Activated CD4-positive, alpha-beta T cell treated with anti-CD3 and anti-CD28 coated beads for 4 hours (primary cell): Measurements from ENCODE around the gene PPA2.

Source experiments
- DNase-seq, 2 donors: peaks; one replicate each; pipeline ENCODE4 v3.0.0-alpha.2; 2020

Gene PPA2

DNA sequence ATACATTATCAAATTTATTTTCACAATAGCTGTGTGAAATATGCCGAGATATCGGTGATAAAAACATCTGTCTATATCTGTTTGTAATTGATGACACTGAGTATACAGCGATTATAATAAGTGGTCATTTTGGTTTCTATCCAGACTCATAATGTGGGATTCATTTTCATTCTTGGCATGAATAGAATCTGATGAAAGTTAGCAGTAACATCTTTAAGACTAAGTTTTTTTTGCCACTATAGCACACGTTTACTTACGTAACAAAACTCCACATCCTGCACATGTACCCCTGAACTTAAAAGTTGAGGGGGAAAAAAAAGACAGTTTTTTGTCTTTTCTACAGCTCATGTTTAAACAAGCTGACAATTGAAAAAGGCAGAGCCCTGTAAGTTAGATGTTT, 86.4 kb downstream of the PPA2 start:
- no peak for DNase-seq

DNA sequence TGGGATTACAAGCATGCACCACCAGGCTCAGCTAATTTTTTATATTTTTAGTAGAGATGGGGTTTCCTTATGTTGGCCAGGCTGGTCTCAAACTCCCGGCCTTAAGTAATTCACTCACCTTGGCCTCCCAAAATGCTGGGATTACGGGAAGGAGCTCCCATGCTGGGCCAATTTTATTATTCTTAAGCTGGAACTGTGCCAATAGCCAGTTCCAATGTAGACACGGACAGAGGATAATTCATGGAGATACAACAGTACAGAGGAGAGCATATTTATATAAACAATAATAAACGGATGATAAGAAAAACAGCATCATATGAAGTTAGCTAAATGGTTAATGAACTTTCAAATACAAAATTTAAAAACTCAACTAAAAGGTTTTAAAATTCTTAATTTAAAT, 87.8 kb downstream of the PPA2 start:
- DNase-seq, result no peak

DNA sequence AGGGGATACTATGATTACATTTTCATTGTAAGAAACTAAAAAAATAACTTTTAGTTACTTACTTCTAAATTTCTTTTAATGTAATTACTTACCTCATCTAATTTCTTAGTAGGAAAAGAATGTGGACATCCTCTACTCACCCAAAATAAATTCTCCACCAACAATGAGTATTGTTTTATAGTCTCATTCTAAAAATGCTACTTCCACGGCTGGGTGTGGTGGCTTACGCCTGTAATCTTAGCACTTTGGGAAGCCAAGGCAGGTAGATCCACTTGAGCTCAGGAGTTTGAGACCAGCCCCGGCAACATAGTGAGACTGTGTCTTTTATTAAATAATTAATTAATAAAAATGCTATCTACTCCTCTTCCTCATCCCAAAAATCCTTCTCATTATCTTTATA, 99.8 kb downstream of the PPA2 start:
- DNase-seq, result no peak

DNA sequence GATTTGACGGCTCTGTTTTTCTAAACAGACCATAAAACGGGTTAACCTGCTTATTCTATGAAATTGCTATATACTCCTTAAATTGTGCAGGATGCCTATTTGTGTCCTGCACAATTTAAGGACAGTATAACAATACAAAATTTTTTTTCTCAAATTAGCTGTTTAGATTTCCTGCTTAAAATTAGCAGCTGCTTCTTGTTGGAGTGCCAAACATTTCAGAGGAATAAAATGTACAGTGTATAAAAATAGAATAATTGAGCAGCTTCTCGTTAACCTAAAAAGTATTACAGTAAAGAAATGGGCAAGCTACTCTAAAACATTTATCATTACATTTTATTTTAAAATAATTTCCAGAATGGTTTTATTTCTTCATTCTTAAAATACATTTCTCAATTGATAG, 100.5 kb downstream of the PPA2 start:
- DNase-seq, result no peak

DNA sequence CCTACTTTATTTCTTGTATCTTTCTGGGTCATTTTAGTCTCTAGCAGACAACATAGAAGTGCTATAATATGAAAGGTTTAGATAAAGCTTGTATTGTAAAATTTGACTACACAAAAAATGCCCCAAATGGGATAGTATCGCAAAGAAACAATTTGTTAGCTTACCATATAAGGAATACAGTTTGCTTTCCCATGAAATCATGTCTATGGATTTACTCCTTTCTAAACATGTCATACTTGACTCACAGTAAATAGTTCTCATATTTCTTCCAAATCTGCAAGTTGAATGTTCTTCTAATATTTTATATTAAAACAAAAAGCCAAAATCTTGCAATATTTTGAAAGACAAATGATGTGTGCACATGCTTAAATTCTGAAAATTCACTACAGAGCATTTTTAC, 103.9 kb downstream of the PPA2 start:
- DNase-seq, result no peak

DNA sequence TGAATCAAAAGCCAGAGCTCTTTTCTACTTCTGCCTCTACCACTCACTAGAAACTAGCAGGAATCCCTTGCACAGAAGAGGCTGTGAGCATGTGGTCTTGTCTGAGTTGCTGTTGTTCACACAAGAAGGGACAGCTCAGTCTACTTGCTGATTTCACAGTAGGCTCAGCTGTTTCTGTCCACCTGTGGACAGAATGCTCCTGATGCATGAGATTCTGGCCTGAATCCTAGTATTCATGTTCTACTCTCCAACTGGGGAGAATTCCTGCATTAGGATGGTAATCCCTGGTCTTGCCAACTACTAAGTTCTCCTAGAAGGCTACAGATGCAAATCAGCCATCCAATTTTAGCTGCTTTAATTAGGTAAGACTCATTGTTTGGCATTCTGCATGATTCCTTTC, 112.8 kb downstream of the PPA2 start:
- DNase-seq, result no peak

DNA sequence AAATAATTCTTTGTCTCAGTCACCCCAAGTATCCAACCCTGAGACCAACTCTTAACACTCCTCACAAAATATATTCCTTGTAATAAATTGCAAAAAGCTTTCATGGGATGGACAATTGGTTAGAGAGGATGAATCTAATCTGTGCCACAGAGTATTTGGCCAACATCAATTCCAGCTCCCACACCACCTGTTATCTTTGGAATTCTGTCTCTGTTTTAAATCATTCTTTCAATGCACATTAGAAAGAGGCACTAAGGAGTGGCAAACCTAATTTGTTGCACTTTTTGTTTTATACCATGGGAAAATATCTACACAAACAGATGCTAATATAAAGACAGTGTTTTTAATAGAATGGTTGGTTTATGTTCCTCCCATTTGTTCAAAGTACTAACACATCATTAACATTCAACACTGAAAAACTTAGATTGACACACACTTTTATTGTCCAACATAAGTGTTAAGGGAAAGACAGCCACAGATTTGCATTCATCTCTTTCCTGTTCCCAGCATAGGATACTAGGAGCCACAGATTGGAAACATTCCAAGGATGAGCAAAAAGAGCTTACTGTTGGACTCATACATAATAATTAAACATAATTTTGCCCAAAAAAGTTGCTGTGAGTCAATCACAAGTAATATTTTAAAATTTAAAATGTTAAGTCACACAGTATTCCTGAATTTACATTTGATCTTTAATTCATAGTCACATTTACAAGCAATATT, 116.4 kb downstream of the PPA2 start:
- no peak for DNase-seq

DNA sequence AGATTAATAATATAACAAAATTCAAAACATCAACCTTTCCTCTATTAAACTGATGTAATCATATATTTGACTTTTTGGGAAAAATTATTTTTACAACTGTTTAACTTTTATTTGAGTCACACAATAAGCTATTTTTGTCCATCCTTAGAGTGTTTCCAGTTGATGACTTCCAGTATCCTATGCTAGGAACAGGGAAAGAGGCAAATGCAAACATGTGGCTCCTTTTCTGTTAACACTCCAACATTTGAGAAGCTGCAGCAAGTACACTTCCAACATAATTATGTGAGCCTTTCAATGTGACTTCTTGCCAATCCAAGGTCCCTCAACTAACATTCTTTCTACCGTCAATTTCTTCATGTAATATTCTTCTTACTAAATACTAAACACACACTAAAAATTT, 117.7 kb downstream of the PPA2 start:
- no peak for DNase-seq

DNA sequence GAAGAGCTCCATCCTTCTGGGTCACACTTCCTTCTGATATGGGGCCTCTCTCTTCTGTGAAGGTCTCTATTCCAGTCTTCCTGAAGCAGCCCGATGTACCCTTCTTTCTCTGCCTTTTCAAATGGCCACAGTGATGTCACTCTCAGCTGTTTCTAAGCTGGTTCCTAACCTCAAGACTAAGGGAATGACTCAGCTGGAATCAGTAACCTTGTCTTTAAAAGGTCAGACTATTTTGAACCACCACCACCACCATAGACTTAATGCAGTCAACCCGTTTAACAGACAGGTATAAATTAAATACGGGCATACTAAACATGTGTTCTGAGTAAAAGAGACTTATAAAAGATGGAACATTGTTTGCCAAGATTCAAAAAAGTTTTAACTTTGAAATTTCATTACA, 121.0 kb downstream of the PPA2 start:
- DNase-seq, result no peak

DNA sequence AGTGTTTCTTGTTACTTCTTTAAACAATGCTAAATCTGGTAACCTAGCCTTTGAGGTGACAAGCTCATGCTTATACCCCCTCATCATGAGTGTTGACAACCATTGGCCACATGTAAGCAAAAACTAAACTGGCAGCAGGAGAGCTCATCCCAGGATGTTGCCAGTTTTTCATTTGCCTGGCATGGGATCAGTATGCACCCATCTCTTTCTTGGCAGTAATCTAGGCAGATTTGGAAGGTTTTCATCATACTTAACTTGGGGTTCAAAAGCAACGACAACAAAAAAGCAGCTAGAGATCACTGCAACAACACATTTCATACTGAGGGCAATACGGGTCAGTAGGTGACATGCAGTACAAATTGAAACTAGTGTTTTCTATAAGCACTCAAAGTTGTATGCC, 122.0 kb downstream of the PPA2 start:
- no peak for DNase-seq

DNA sequence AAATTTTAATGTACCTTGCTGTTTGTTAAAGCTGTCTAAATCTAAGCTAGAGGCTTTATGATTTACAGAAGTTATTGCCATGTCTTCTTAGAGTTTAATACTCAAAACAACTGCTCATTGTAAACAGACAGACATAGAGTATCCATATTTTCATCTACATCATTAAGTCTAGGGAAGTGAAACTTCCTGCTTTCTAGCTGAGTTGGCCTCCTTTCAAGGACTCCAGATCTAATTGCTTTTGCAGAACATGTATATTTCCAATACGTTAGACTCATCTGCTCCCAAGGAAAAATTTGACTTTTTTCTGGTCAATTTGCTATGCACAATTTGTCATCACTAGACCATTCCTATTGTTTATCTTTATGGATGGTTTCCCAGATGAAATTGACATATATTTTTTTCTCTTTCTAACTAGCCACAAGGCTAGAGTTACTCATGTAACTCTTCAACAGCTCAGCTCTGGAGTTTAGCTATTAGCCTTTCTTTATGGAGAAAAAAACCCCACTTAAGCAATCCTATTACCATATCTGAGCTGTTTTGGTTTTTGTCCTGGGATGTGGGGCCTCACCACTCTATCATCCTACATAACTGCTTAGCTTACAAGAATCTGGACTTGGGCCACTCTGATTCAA, 122.9 kb downstream of the PPA2 start:
- no peak for DNase-seq

DNA sequence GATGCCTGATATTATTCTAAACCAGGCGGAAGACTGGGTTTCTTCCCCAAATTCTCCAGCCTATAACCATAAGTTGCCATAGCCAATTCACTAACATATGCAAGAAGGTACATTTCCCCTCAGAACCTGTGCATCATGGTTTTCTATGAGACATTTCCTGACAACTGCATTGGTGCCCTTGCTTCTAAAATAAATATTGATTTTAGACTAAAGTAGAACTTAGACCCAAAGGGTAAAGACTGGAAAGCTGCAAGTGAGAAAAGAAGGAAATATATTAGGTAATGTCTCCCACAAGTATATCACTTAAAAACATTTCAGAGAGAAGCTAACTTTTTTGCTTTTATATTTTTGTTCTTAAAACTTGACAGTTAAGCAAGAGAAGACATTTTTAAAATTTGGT, 125.1 kb downstream of the PPA2 start:
- DNase-seq, result no peak

DNA sequence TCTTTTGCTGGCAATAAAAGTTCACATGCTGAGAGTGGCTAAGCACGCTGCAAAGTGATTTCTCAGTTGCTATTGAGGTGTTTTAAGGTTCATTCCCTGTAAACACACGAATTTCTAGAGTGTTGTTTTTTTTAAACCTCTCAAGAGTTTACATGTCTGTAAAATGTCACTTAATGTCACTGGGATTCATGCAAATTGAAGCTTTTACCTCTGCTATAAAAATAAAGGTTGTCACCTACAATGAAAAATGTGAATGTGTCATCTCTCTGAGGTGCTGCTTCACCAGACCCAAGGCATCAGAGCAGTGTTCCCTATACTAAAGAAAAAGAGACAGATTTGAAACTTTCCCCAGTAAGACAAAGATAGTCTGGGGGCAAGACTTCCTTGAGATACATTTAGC, 127.0 kb downstream of the PPA2 start:
- DNase-seq, result no peak

DNA sequence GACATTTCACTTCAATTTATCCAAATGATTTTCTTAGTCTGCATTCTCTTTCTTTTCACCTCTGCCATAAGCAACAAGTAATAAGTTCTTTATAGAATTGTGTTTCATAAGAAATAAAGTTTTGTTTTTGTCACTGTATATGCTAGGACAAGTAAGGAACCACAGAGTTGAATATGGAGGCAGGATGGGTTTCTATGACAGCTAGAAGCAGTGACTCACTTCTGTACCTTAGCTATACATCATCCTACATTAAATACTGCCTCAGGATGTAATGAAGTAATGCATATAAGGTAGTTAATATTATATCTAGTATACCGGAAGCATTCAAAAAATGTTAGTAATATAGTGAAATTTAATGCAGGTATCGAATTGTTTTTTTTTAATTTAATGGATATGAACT, 128.0 kb downstream of the PPA2 start:
- no peak for DNase-seq

DNA sequence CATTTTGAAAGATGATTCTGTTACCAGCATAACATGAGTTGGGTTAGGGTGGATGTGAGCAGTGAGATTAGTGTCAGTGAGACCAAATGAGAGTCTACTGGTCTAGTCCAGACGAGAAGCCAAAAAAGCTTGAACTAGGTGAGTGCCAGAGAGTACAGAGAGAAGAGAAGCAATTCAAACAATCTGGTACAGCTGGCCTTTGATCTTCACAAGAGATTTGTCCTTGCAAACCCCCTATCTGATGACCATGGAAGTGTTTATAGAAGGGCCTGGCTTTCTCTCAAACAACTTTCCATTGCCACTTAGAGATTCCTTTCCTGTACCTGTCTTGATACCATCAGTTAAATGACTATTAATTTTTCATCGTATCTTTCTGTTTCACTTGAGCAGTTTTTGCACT, 128.5 kb downstream of the PPA2 start:
- DNase-seq, result no peak

DNA sequence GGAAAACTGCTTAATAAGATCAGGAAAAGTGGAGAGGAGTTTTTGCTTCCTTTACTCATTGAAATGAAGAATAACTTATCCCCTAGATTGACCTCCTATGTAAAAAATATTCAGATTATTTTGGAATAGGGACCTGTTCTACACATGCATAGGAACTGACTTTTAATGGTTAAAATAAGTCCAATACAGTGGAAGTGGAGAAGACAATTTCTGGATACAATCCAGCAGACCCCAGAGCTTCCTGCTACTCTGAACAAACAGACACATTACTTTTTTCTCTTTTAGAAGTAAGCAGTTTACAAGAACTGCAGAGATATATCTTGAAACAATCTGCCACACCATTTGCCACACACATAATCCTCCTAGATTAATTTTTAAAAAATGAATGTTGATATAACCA, 129.7 kb downstream of the PPA2 start:
- no peak for DNase-seq

DNA sequence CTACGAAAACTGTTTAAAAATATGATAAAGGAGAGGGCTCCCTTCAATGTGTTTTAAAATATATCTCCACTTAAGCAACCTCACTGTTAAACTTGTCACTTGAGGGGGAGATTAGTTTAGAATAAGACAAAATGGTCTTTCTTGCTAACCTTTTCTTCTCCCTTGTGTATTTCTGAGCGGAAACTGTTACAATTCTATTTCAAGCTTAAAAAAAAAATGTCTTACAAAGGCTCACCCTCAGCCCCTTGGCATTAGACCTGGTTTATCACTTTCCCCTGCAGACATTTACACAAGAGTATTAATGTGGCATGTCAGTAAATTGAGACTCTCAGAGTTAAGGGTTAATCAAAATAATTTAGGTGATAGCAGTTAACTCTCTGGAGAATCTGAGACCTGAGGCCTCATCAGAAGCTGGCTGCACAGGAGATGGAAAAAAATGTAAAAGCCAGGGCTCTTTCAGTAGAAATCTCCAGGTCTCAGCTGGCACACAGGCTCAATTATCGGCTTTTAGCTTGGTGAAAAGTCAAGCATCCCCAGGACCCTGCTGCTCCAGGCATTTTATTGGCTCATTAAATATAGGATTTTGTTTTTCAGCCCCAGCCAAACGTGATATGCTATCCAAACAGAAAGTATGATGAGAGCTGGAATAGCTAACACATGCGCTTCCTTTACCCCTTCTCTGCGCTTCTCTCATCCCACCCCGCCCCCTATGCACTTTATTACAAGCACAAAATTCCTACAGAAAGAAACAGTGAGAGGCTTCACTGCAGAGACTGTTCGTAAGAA, 130.5 kb downstream of the PPA2 start:
- DNase-seq, result no peak

DNA sequence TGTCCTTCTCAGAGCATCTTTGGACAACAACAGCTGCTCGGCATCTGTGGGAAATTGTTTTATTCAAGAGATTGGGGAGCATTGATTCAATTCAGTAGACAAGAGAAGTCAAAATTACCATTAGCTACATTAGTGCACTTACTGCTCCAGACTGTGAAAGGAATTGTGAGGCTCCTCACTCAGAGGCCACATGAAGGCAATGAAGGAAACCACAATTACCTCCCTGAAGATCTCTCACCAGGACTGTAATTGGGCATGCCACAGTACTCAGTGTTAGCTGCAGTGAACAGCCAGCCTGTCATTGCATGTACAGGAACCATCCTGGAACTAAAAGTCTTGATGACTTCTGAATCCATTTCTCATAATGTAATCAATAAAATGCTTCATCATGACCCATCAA, 144.8 kb downstream of the PPA2 start:
- DNase-seq, result no peak

DNA sequence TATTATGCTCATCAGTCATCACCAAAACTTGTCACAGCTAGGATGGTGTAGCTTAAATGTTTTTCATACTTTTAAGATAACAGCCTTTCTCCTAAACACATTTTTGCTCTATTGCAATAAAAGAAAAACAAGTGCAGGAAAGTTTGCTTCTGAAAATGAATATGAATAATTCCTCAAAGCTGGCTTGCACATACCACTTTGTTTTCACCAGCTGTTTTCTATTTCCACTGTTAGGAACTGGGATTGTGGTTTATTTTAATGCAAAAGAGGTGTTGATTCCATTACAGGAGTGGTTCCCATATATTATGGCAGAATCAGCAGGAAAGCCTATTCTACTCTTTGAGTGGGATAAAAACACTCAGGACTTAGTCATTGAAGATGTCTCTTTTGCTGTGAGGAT, 145.9 kb downstream of the PPA2 start:
- no peak for DNase-seq

DNA sequence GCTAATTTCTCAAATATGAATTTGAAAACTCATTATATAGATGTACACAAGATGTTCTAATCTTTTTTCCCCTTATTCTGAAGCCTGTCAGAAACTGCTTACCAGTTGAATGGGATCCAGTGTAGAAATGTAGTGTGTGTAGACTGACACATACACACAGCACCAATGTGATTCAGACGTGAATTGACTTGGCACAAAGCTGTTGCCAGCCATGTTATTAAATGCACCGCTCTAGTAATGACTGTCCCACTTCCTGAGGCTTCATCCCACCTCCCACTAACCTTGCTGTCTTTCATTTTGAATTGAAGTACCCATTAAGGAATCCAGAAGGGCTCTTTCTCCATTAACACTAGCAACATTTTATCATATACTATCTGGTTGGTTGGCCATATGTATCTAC, 146.6 kb downstream of the PPA2 start:
- no peak for DNase-seq
